Lung (tissue), 12 donors: ENCODE results near the gene IQSEC1. TPM values are rescaled to one million over a fixed set of nuclear protein-coding genes. Genes with fewer than 3 reads are reported as not detected.

Experiments
- ATAC-seq: fragments of 200-7000 bp; cut with Tn5 transposase; one replicate; pipeline ENCODE4 v1.9.1; 2020; ENCODE audit warnings: moderate number of reproducible peaks; ENCODE audit not compliant: insufficient read depth, low FRiP score
- DNase-seq, 3 donors: peaks; one replicate each; pipeline ENCODE4 v3.0.0-alpha.2; 2013 to 2017
- H3K27ac ChIP-seq, 2 donors: one replicate each; pipeline ENCODE4 v1.5.1; 2013; ENCODE audit warnings: mild to moderate bottlenecking in 2 of 2, moderate library complexity in 2 of 2, control low read depth in 1 of 2, inconsistent platforms in 1 of 2, low read depth in 1 of 2, low read length in 1 of 2
- H3K27me3 ChIP-seq, 3 donors: one replicate each; pipeline ENCODE4 v1.5.1; 2013; ENCODE audit warnings: low read length in 2 of 3; ENCODE audit not compliant: control insufficient read depth in 3 of 3, insufficient read depth in 3 of 3
- H3K36me3 ChIP-seq, 4 donors: one replicate each; pipeline ENCODE4 v1.5.1; 2013; ENCODE audit warnings: low read length in 4 of 4, mild to moderate bottlenecking in 1 of 4, moderate library complexity in 1 of 4; ENCODE audit not compliant: control insufficient read depth in 4 of 4, insufficient read depth in 4 of 4
- H3K4me1 ChIP-seq, 5 donors: one replicate each; pipeline ENCODE4 v1.5.1; 2013; ENCODE audit warnings: low read length in 5 of 5, mild to moderate bottlenecking in 2 of 5, moderate library complexity in 1 of 5; ENCODE audit not compliant: control insufficient read depth in 5 of 5, insufficient read depth in 5 of 5
- H3K4me3 ChIP-seq: one replicate; pipeline ENCODE4 v1.5.1; 2013; ENCODE audit warnings: mild to moderate bottlenecking, control low read depth, moderate library complexity
- H3K9ac ChIP-seq, 2 donors: one replicate each; pipeline ENCODE4 v1.5.1; 2013; ENCODE audit warnings: low read length in 2 of 2, control low read depth in 1 of 2; ENCODE audit not compliant: insufficient read depth in 1 of 2
- H3K9me3 ChIP-seq, 4 donors: one replicate each; pipeline ENCODE4 v1.5.1; 2013; ENCODE audit warnings: low read length in 3 of 4, mild to moderate bottlenecking in 1 of 4, moderate library complexity in 1 of 4; ENCODE audit not compliant: control insufficient read depth in 4 of 4, insufficient read depth in 3 of 4
- CTCF ChIP-seq: IDR thresholded peaks from 2 replicates; pipeline ENCODE4 v1.5.1; 2012; ENCODE audit warnings: mild to moderate bottlenecking; ENCODE audit errors: control extremely low read depth, extremely low read depth
- WGBS, 2 donors: extraction: QIAGEN DNeasy Blood & Tissue Kit; methylation state at CpG; one replicate each; pipeline ENCODE4 v1.1.7; 2013; 5-methylcytosine and 5-hydroxymethylcytosine counted together
- polyA plus RNA-seq, 2 donors: library from polyadenylated mRNA; stranded (reverse); fragments of 200-250 nt; gene quantifications; one replicate each; pipeline ENCODE4 v1.2.1, GENCODE V29; 2013
- total RNA-seq, 2 donors: library from RNA; depleted of rRNA in 1 of 2; stranded (reverse); fragments of >200 nt in 1 of 2; gene quantifications; one replicate each; pipeline ENCODE4 v1.2.1, GENCODE V29; 2014 to 2021
- donor health status: control.
- donor health status: control.
- donor health status: Bipolar disorder and iron deficiency.
- donor health status: healthy.
- donor health status: DM: yes; HTN: yes; CAD: no.

IQSEC1 gene
- total and polyA plus RNA-seq, 4 donors = 13.9 to 69.1 (median 31.1) TPM

- Histone ChIP-seq H3K9me3 (no peaks in the 10 kb centered on the region), H3K27me3 (peaks cover 4 to 14% (median 6%) of the 10 kb centered on the region in 3 donors), H3K4me1 (no peaks in the 10 kb centered on the region), H3K9ac (no peak overlapping the region), H3K27ac (no peak overlapping the region), H3K36me3 (no peaks in the 10 kb centered on the region), H3K4me3 (no peak overlapping the region)
- WGBS, 2 donors = 64 to 67% methylated on average over 4 of the region's 4 CpGs
- ATAC-seq (no peak), DNase-seq (no peak)
- no peak for TF ChIP-seq CTCF
Observed at GRCh38 chr3:13068269-13069010, 4.8 kb downstream of the IQSEC1 start.

- Histone ChIP-seq H3K9me3 (no peaks in the 10 kb centered on the region), H3K27me3 (peaks cover under 1 to 10% (median 5%) of the 10 kb centered on the region in 3 donors), H3K4me1 (no peaks in the 10 kb centered on the region), H3K9ac (no peak overlapping the region), H3K27ac (no peak overlapping the region), H3K4me3 (no peak overlapping the region), H3K36me3 (no peaks in the 10 kb centered on the region)
- no peak for ATAC-seq
- 96 to 100% methylated on average over 4 of the region's 4 CpGs for WGBS, 2 donors
- no peak for DNase-seq
- no peak for TF ChIP-seq CTCF
Observed at GRCh38 chr3:13067778-13068177, 5.5 kb downstream of the IQSEC1 start.

- Histone ChIP-seq H3K9ac (no peak overlapping the region), H3K27me3 (peaks cover 0 to under 1% (median 0%) of the 10 kb centered on the region in 3 donors), H3K4me1 (no peaks in the 10 kb centered on the region), H3K36me3 (no peaks in the 10 kb centered on the region), H3K4me3 (no peak overlapping the region), H3K9me3 (no peaks in the 10 kb centered on the region), H3K27ac (no peak overlapping the region)
- no peak for ATAC-seq
- WGBS, 2 donors = 91 to 96% methylated on average over 4 of the region's 4 CpGs
- TF ChIP-seq CTCF = no peak
- no peak for DNase-seq
Observed at GRCh38 chr3:13066834-13067233, 6.4 kb downstream of the IQSEC1 start.
